Right lobe of liver (tissue), 6 donors: Measurements from ENCODE around the gene SPDL1. TPM values are rescaled to one million over a fixed set of nuclear protein-coding genes. Genes with fewer than 3 reads are reported as not detected.

Experiments
- ATAC-seq, 4 donors: fragments of 200-7000 bp; cut with Tn5 transposase; one replicate each; pipeline ENCODE4 v1.9.1; 2020; ENCODE audit warnings: mild to moderate bottlenecking in 4 of 4, moderate library complexity in 4 of 4
- DNase-seq, 3 donors: peaks; one replicate each; pipeline ENCODE4 v3.0.0-alpha.2; 2020
- H3K27ac ChIP-seq, 3 donors: fragments of 200-600 bp; one replicate each; pipeline ENCODE4 v1.8.0; 2022
- H3K27me3 ChIP-seq, 2 donors: fragments of 200-600 bp; one replicate each; pipeline ENCODE4 v1.8.0; 2022
- H3K36me3 ChIP-seq, 4 donors: fragments of 200-600 bp; sonication (generic) in 1 of 4; one replicate each; pipeline versions ENCODE4 v1.5.1 to v1.8.0; 2017 to 2022; ENCODE audit warnings: control low read depth in 1 of 4
- H3K4me1 ChIP-seq, 4 donors: fragments of 200-600 bp; sonication (generic) in 1 of 4; one replicate each; pipeline versions ENCODE4 v1.5.1 to v1.8.0; 2017 to 2022; ENCODE audit warnings: control low read depth in 1 of 4
- H3K4me3 ChIP-seq, 3 donors: fragments of 200-600 bp; one replicate each; pipeline ENCODE4 v1.8.0; 2022
- H3K9me3 ChIP-seq, 4 donors: fragments of 200-600 bp; sonication (generic) in 1 of 4; one replicate each; pipeline versions ENCODE4 v1.5.1 to v1.8.0; 2017 to 2022; ENCODE audit warnings: control low read depth in 1 of 4
- CTCF ChIP-seq, 4 donors: fragments of 200-600 bp in 3 of 4; fragments of 450-650 bp in 1 of 4; IDR thresholded peaks; one replicate each; pipeline versions ENCODE4 v1.5.1 to v1.8.0; 2016 to 2022; ENCODE audit warnings: antibody characterized with exemption in 4 of 4, mild to moderate bottlenecking in 2 of 4
- POLR2A ChIP-seq: fragments of 450-650 bp; IDR thresholded peaks from one replicate; pipeline ENCODE4 v1.6.1; 2017; ENCODE audit warnings: antibody characterized with exemption, mild to moderate bottlenecking
- WGBS: methylation state at CpG from one replicate; pipeline ENCODE4 v1.1.6; 2018; ENCODE audit warnings: low coverage, low lambda C conversion rate; ENCODE audit not compliant: insufficient coverage; ENCODE audit errors: missing lambda C conversion rate; 5-methylcytosine and 5-hydroxymethylcytosine counted together
- intact Hi-C, 2 donors: fragments of 100-400 bp; cut with DNase I; formaldehyde crosslinking; loops; one replicate each; pipeline versions ENCODE4 v1.11.2 to v1.14.1; 2022
- total RNA-seq, 6 experiments: library from RNA; depleted of rRNA in 2 of 6; stranded (reverse); fragments of >200 nt in 2 of 6; fragmentation: NEBNext Ultra II Directional in 3 of 6; extraction: Animal tissue kit (Norgen Biotek cat#: 25700) in 3 of 6; gene quantifications; one replicate each; pipeline versions ENCODE4 v1.1.0 to v1.2.4, GENCODE V29; 2016 to 2023
- donor health status: DM: no; HTN: yes; CAD: no.
- donor health status: DM: no; HTN: no; CAD: no.
- donor health status: DM: no; HTN: no; CAD: no.
- donor health status: DM: no; HTN: yes; CAD: no.
- donor health status: DM: no; HTN: yes; CAD: no.

SPDL1 gene
- total RNA-seq, 6 experiments from 2014 or later, result 1.1 to 6.7 (median 2.4) TPM

DNA sequence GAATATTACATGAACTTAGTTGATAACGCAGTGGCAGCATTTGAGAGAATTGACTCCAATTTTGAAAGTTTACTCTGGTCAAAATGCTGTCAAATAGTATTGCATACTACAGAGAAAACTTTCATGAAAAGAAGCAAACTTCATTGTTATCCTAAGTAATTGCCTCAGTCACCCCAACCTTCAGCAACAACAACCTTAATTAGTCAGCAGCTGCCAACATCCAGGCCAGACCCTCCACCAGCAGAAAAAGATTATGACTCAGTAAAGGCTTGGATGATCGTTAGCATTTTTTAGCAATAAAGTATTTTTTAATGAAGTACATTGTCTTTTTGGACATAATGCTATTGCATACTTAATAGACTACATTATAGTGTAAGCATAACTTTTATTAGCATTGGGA is 40.8 kb upstream of the SPDL1 start:
- intact Hi-C loops, result no loop called here
- 92% methylated on average over 2 of the region's 2 CpGs for WGBS
- no peak for DNase-seq
- TF ChIP-seq CTCF (IDR thresholded peaks at IDR 0.05) (no peak), POLR2A (no peak)
- ATAC-seq, result no peak
- peaks cover 0 to 11% (median 5%) of the 10 kb centered on the region in 4 donors for H3K4me1 ChIP-seq
- H3K27me3 ChIP-seq, result no peaks in the 10 kb centered on the region
- no peak overlapping the region for H3K4me3 ChIP-seq
- no peaks in the 10 kb centered on the region for H3K9me3 ChIP-seq
- H3K36me3 ChIP-seq, result no peaks in the 10 kb centered on the region
- no peak overlapping the region for H3K27ac ChIP-seq

GRCh38 chr5:169544264-169544950 is 39.2 kb upstream of the SPDL1 start:
- WGBS, result 29% methylated on average over 2 of the region's 2 CpGs
- Histone ChIP-seq H3K27me3 (no peaks in the 10 kb centered on the region), H3K27ac (no peak overlapping the region), H3K36me3 (no peaks in the 10 kb centered on the region), H3K9me3 (no peaks in the 10 kb centered on the region), H3K4me3 (no peak overlapping the region), H3K4me1 (peaks cover 0 to under 1% (median under 1%) of the 10 kb centered on the region in 4 donors)
- DNase-seq (no peak), ATAC-seq (no peak)
- intact Hi-C loops, result no loop called here
- TF ChIP-seq CTCF (IDR thresholded peaks at IDR 0.05) (no peak), POLR2A (no peak)

DNA sequence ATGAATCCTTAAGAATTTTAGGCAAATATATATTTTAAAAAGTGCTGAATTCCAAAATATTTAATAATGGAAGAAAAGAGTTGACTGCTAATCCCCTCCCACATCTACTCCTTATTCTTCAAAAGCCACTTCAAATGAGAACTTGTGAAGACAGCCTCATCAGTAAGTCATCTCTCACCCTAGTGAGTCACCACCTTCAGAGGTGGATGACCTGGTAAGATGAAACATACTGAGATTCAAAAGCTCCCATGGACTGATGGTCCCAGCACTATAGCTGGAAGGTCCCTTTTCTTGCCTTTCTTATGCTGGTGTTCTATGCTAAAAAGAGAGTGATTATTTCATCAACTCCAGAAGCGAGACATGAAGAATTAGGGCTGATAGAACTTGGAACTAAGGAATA is 37.8 kb upstream of the SPDL1 start:
- no peak overlapping the region for H3K27ac ChIP-seq
- intact Hi-C loops, result no loop called here
- no peaks in the 10 kb centered on the region for H3K36me3 ChIP-seq
- H3K27me3 ChIP-seq, result no peaks in the 10 kb centered on the region
- 9% methylated on average over 1 of the region's 1 CpG for WGBS
- TF ChIP-seq POLR2A (no peak), CTCF (IDR thresholded peaks at IDR 0.05) (no peak)
- no peaks in the 10 kb centered on the region for H3K4me1 ChIP-seq
- H3K9me3 ChIP-seq, result no peaks in the 10 kb centered on the region
- DNase-seq (no peak), ATAC-seq (no peak)
- no peak overlapping the region for H3K4me3 ChIP-seq

DNA sequence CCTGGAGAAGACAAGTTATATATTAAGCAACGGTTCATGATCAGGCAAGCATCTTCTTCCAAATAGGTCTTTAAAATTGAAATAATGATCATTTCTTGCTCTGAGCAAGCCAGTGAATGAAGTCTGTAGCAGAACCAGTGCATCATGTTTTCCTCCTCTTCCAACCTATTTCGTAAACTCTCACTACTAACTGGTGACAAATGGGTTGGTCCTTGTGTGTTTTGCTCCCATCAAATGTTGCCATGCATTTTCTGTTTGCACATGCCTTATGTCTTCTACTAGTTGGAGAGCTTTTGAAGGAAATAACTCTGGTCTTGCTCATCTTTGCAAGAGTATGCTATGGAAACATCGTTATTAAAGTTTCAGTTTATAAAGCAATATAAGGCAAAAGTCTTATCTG is 37.2 kb upstream of the SPDL1 start:
- DNase-seq, result no peak
- TF ChIP-seq CTCF (IDR thresholded peaks at IDR 0.05) (no peak), POLR2A (no peak)
- H3K27ac ChIP-seq, result no peak overlapping the region
- intact Hi-C loops, result no loop called here
- H3K27me3 ChIP-seq, result no peaks in the 10 kb centered on the region
- no peaks in the 10 kb centered on the region for H3K36me3 ChIP-seq
- no peaks in the 10 kb centered on the region for H3K9me3 ChIP-seq
- WGBS, result 53% methylated on average over 3 of the region's 3 CpGs
- ATAC-seq, result no peak
- no peak overlapping the region for H3K4me3 ChIP-seq
- no peaks in the 10 kb centered on the region for H3K4me1 ChIP-seq

DNA sequence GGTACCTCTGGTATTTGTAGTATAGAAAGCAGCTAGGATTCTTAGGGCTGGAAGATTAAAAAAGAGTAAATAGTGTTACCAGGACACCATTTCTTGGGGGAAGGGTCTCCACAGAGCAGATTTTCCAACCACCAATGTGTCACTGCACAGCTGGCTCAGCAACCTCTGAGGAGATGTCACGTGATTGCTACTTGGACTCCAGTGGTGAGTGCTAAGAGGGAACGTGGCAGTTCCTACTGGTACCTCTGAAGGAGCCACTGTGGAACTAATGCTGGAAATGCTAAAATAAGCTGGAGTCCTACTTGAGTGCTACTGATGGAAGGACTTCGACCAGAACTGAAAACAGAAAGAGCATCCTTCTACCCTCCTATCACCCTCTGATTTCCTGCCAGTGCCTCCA is 36.1 kb upstream of the SPDL1 start:
- H3K27me3 ChIP-seq, result peaks cover 0 to 4% of the 10 kb centered on the region in 2 donors
- 0% methylated on average over 2 of the region's 3 CpGs for WGBS
- DNase-seq (no peak), ATAC-seq (no peak)
- TF ChIP-seq POLR2A, result no peak
- H3K27ac ChIP-seq, result no peak overlapping the region
- no peaks in the 10 kb centered on the region for H3K4me1 ChIP-seq
- no peak overlapping the region for H3K4me3 ChIP-seq
- no peaks in the 10 kb centered on the region for H3K9me3 ChIP-seq
- intact Hi-C loops, result no loop called here
- H3K36me3 ChIP-seq, result no peaks in the 10 kb centered on the region
